K562 (cell line): ENCODE measurements around the gene FASTKD1. TPM values are rescaled to one million over a fixed set of nuclear protein-coding genes. Genes with fewer than 3 reads are reported as not detected.
A peak's percentile ranks its signal among the peaks of the same experiment; 100 is the strongest.

ENCODE experiments used
- BDP1 ChIP-seq: IDR thresholded peaks from 3 replicates; pipeline ENCODE4 v1.6.1; 2011; ENCODE audit not compliant: insufficient read length, insufficient read depth
- CEBPZ ChIP-seq: fragments of 150-350 bp; IDR thresholded peaks from 2 replicates; pipeline ENCODE4 v1.6.1; 2014; ENCODE audit warnings: low read depth, mild to moderate bottlenecking, low read length, borderline replicate concordance
- CREB1 ChIP-seq, 2 experiments: sonication (generic) in 1 of 2; formaldehyde crosslinking in 1 of 2; IDR thresholded peaks; 2 replicates each; pipeline versions ENCODE4 v1.6.1 to v1.8.0; 2012 to 2022; ENCODE audit warnings: inconsistent platforms in 1 of 2, mild to moderate bottlenecking in 1 of 2, missing genetic modification reagents in 1 of 2, moderate library complexity in 1 of 2
- EGR1 ChIP-seq: fragments of 450-650 bp; conservative IDR thresholded peaks from 2 replicates; pipeline ENCODE4 v1.6.1; 2017; ENCODE audit warnings: mild to moderate bottlenecking
- ELK3 ChIP-seq: fragments of 450-650 bp; formaldehyde crosslinking; IDR thresholded peaks from 2 replicates; pipeline ENCODE4 v1.4.0; 2020; ENCODE audit warnings: mild to moderate bottlenecking
- GTF2E2 ChIP-seq: fragments of 200-800 bp; sonication (Bioruptor generic); IDR thresholded peaks from 2 replicates; pipeline ENCODE4 v1.6.1; 2016; ENCODE audit warnings: missing genetic modification characterization, missing compliant biosample characterization
- HCFC1 ChIP-seq: IDR thresholded peaks from 2 replicates; pipeline ENCODE4 v1.6.1; 2012; ENCODE audit warnings: low read depth, low read length, improper control_type of control experiment
- HNRNPLL ChIP-seq: fragments of 200-400 bp; formaldehyde crosslinking; IDR thresholded peaks from 2 replicates; pipeline ENCODE4 v1.6.1; 2017; ENCODE audit warnings: low read length, low read depth, mild to moderate bottlenecking; ENCODE audit not compliant: poor library complexity, severe bottlenecking
- HOMEZ ChIP-seq: fragments of 250-450 bp; sonication (Bioruptor Pico); IDR thresholded peaks from 2 replicates; pipeline ENCODE4 v1.4.0; 2020; ENCODE audit warnings: mild to moderate bottlenecking, moderate library complexity
- KLF10 ChIP-seq: fragments of 250-450 bp; sonication (Bioruptor Pico); IDR thresholded peaks from 2 replicates; pipeline ENCODE4 v1.6.1; 2021; ENCODE audit warnings: matching md5 sums
- MAFF ChIP-seq: IDR thresholded peaks from 2 replicates; pipeline ENCODE4 v1.6.1; 2012; ENCODE audit warnings: low read length, improper control_type of control experiment
- MEIS2 ChIP-seq: fragments of 450-650 bp; IDR thresholded peaks from 2 replicates; pipeline ENCODE4 v1.6.1; 2014; ENCODE audit warnings: mild to moderate bottlenecking; ENCODE audit not compliant: partially characterized antibody
- NEUROD1 ChIP-seq: fragments of 150-350 bp; IDR thresholded peaks from 2 replicates; pipeline ENCODE4 v1.6.1; 2014; ENCODE audit warnings: borderline replicate concordance, low read length, low read depth; ENCODE audit not compliant: partially characterized antibody
- NFIC ChIP-seq: fragments of 450-650 bp; IDR thresholded peaks from 2 replicates; pipeline ENCODE4 v1.6.1; 2017; ENCODE audit warnings: mild to moderate bottlenecking, inconsistent platforms
- PHF21A ChIP-seq: fragments of 450-650 bp; IDR thresholded peaks from 2 replicates; pipeline ENCODE4 v1.6.1; 2017; ENCODE audit warnings: low read depth, borderline replicate concordance
- RNF2 ChIP-seq: sonication (generic); IDR thresholded peaks from 2 replicates; pipeline ENCODE4 v1.6.1; 2016
- SRSF3 ChIP-seq: fragments of 200-400 bp; formaldehyde crosslinking; IDR thresholded peaks from 2 replicates; pipeline ENCODE4 v1.6.1; 2016; ENCODE audit warnings: mild to moderate bottlenecking, low read length, moderate library complexity; ENCODE audit not compliant: insufficient read depth
- TCF3 ChIP-seq: sonication (generic); formaldehyde crosslinking; IDR thresholded peaks from 2 replicates; pipeline ENCODE4 v1.4.0; 2020; ENCODE audit warnings: mild to moderate bottlenecking, missing genetic modification reagents
- TRIM24 ChIP-seq, 2 experiments: fragments of 450-650 bp; IDR thresholded peaks; 2 replicates each; pipeline ENCODE4 v1.6.1; 2016
- ZNF197 ChIP-seq: fragments of 200-800 bp; sonication (Bioruptor generic); IDR thresholded peaks from 2 replicates; pipeline ENCODE4 v1.6.1; 2016; ENCODE audit warnings: low read depth, missing genetic modification characterization, missing compliant biosample characterization
- ZNF395 ChIP-seq: fragments of 200-800 bp; sonication (Bioruptor generic); IDR thresholded peaks from 2 replicates; pipeline ENCODE4 v1.6.1; 2017; ENCODE audit warnings: missing genetic modification characterization, missing compliant biosample characterization
- polyA plus RNA-seq, 8 experiments: library from polyadenylated mRNA; depleted of rRNA in 4 of 8; stranded (reverse) in 5 of 8; unstranded in 3 of 8; fragments of >200 nt; fragmentation: Nextera tagmentation in 2 of 8; fragmentation: Illumina TruSeq in 1 of 8; extraction: Ambion mirVana in 2 of 8; extraction: Trizol in 1 of 8; gene quantifications; 2 replicates each; pipeline versions ENCODE4 v1.2.1 to v1.2.3, GENCODE V29; 2011 to 2014; ENCODE audit warnings: inconsistent platforms in 1 of 8, missing spikeins in 1 of 8
- total RNA-seq, 7 experiments: library from RNA; depleted of rRNA in 6 of 7; stranded (reverse); fragments of >200 nt in 6 of 7; fragmentation: Illumina TruSeq in 2 of 7; extraction: Trizol in 2 of 7; gene quantifications; 2 replicates each; pipeline versions ENCODE4 v1.2.1 to v1.2.3, GENCODE V29; 2011 to 2021; ENCODE audit warnings: low replicate concordance in 1 of 7

The FASTKD1 gene
- total and polyA plus RNA-seq, 9 of the 15 experiments (the other 6 are each of a cell fraction or from before 2014, with no cell fraction given), result 63.5 to 134 (median 119) TPM

- TF ChIP-seq KLF10 (CRISPR knock-in tag) (no peak), PHF21A (no peak), NEUROD1 (no peak), TRIM24 (IDR thresholded peaks at IDR 0.05) (peak in 1 of 2 experiments; percentile 50; a peak in 1 of 4 replicates), NFIC (no peak), HOMEZ (CRISPR knock-in tag) (no peak), ELK3 (CRISPR knock-in tag) (no peak), HCFC1 (no peak), ZNF197 (CRISPR knock-in tag) (no peak), CREB1 (IDR thresholded peaks at IDR 0.05) (no peak), CREB1 (CRISPR knock-in tag; IDR thresholded peaks at IDR 0.05) (no peak), CEBPZ (no peak), SRSF3 (no peak), BDP1 (no peak), TCF3 (CRISPR knock-in tag) (no peak), RNF2 (no peak), ZNF395 (no peak), MAFF (peak; percentile 90), HNRNPLL (no peak), MEIS2 (peak; percentile 72), EGR1 (no peak), GTF2E2 (no peak)
These were observed 66.0 kb downstream of the FASTKD1 start (continued) for GRCh38 chr2:169507698-169508097.
